Measurements from ENCODE around the gene AGR2.
"Not testable (repeated sequence)": the region's sequence is repeated elsewhere in the genome, so short reads cannot be mapped to it uniquely, and the experiment has no call there.

Gene AGR2

GRCh38 chr7:16804674-16805439 lies at the start of gene AGR2:
Gene AGR2 (minus strand): TSS chr7:16804999. CDS start chr7:16801796, 3,203 bp downstream.
- DNase-seq (ENCODE audit: low spot score), result no peak

GRCh38 chr7:16853189-16853588 lies 48.4 kb upstream of the AGR2 start:
- DNase-seq (ENCODE audit: low spot score), result not testable (repeated sequence)

- peak; percentile 47 for DNase-seq (ENCODE audit: low spot score)
Measured at GRCh38 chr7:16851829-16852228, 47.0 kb upstream of the AGR2 start.

GRCh38 chr7:16850614-16851466 lies 46.0 kb upstream of the AGR2 start:
- no peak for DNase-seq (ENCODE audit: low spot score)

GRCh38 chr7:16849296-16850148 lies 44.7 kb upstream of the AGR2 start:
- DNase-seq (ENCODE audit: low spot score), result no peak

GRCh38 chr7:16847381-16847860 lies 42.6 kb upstream of the AGR2 start:
- no peak for DNase-seq (ENCODE audit: low spot score)

GRCh38 chr7:16846601-16847165 lies 41.9 kb upstream of the AGR2 start:
- DNase-seq (ENCODE audit: low spot score), result no peak

GRCh38 chr7:16845746-16846145 lies 40.9 kb upstream of the AGR2 start:
- no peak for DNase-seq (ENCODE audit: low spot score)

- no peak for DNase-seq (ENCODE audit: low spot score)
Measured at GRCh38 chr7:16841681-16842080, 36.9 kb upstream of the AGR2 start.

GRCh38 chr7:16840094-16840493 lies 35.3 kb upstream of the AGR2 start:
- DNase-seq (ENCODE audit: low spot score), result no peak

- no peak for DNase-seq (ENCODE audit: low spot score)
Measured at GRCh38 chr7:16839646-16840045, 34.8 kb upstream of the AGR2 start.

GRCh38 chr7:16838891-16839290 lies 34.1 kb upstream of the AGR2 start:
- no peak for DNase-seq (ENCODE audit: low spot score)

GRCh38 chr7:16838386-16838785 lies 33.6 kb upstream of the AGR2 start:
- DNase-seq (ENCODE audit: low spot score), result no peak

- DNase-seq (ENCODE audit: low spot score), result no peak
Measured at GRCh38 chr7:16836481-16836880, 31.7 kb upstream of the AGR2 start.

- no peak for DNase-seq (ENCODE audit: low spot score)
Measured at GRCh38 chr7:16833373-16833772, 28.6 kb upstream of the AGR2 start.

- DNase-seq (ENCODE audit: low spot score), result no peak
Measured at GRCh38 chr7:16826060-16826459, 21.3 kb upstream of the AGR2 start.

- DNase-seq (ENCODE audit: low spot score), result no peak
Measured at GRCh38 chr7:16822029-16822428, 17.2 kb upstream of the AGR2 start.

GRCh38 chr7:16818732-16819131 lies 13.9 kb upstream of the AGR2 start:
- DNase-seq (ENCODE audit: low spot score), result no peak

- peak; percentile 8 for DNase-seq (ENCODE audit: low spot score)
Measured at GRCh38 chr7:16817536-16817935, 12.7 kb upstream of the AGR2 start.

- DNase-seq (ENCODE audit: low spot score), result no peak
Measured at GRCh38 chr7:16816824-16817223, 12.0 kb upstream of the AGR2 start.

GRCh38 chr7:16815001-16815400 lies 10.2 kb upstream of the AGR2 start:
- DNase-seq (ENCODE audit: low spot score), result no peak

GRCh38 chr7:16813232-16813616 lies 8.4 kb upstream of the AGR2 start:
- no peak for DNase-seq (ENCODE audit: low spot score)

Measured in kidney capillary endothelial cell (primary cell).